Astrocyte (in vitro differentiated cells and primary cell): Measurements from ENCODE around the gene LRRC4C.

Experiments used
- CTCF ChIP-seq: IDR thresholded peaks from 2 replicates; pipeline ENCODE4 v1.5.1; 2011; ENCODE audit warnings: low read depth, mild to moderate bottlenecking, inconsistent platforms, low read length, moderate library complexity; ENCODE audit not compliant: insufficient read depth
- EZH2 ChIP-seq: IDR thresholded peaks from 2 replicates; pipeline ENCODE4 v1.6.1; 2012; ENCODE audit warnings: mild to moderate bottlenecking, low read length, inconsistent platforms; ENCODE audit not compliant: insufficient read depth

- TF ChIP-seq CTCF (no peak), EZH2 (no peak)
These were observed 107.6 kb downstream of the LRRC4C start for GRCh38 chr11:41351825-41352224.
